HG03469 (cell line): ENCODE results near the gene PCF11.
A peak's percentile ranks its signal among the peaks of the same experiment; 100 is the strongest.
"Not testable (repeated sequence)": the region's sequence is repeated elsewhere in the genome, so short reads cannot be mapped to it uniquely, and the experiment has no call there.

ENCODE experiments used
- ATAC-seq: cut with Tn5 transposase; IDR thresholded peaks from one replicate; pipeline ENCODE4 v1.9.1; 2021; ENCODE audit warnings: mild to moderate bottlenecking, moderate library complexity, moderate number of reproducible peaks; ENCODE audit not compliant: unreplicated experiment

The PCF11 gene

GRCh38 chr11:83156996-83157593, at the start of gene PCF11:
PCF11 (plus strand) TSS chr11:83157131; CDS start chr11:83157440, 309 bp downstream.
- ATAC-seq = no peak

- no peak for ATAC-seq
Observed at GRCh38 chr11:83112886-83113285, 44.0 kb upstream of the PCF11 start.

DNA sequence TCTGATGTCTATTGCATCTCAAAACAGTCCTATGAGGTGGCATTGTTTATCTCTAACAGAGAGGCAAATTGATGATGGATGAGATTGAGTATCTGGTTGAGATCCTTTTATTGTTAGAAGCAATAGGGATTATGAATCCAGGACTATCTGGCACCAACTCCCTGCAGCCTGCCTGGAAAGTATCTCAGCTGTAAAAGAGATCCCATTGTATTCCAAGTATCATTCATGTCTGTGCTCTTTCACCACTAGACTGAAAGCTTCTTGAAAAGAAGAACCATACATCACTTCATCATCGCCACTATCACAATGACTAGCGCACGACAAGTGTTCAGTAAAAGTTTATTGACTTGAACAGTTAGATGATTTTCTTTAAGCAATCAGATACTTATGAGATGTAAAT, 41.9 kb upstream of the PCF11 start:
- no peak for ATAC-seq

DNA sequence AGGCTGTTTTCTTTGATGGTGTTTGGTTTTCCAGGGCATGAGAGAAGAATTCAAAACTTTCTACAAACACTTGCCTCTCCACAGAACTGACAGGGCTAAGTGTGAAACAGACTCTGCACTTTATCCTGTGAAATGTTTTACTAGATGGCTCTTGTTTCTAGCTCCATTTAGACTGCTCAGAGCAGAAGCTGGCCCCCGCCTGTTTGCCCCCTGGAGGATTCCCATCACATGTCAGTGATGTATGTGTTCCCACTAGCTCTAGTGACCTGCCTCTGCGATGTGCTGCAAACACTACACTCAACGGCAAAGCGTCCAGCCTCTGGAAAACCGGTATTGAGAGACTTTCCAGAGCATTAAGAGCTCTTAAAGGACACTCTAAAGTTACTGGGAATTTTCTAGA, 41.4 kb upstream of the PCF11 start:
- no peak for ATAC-seq

DNA sequence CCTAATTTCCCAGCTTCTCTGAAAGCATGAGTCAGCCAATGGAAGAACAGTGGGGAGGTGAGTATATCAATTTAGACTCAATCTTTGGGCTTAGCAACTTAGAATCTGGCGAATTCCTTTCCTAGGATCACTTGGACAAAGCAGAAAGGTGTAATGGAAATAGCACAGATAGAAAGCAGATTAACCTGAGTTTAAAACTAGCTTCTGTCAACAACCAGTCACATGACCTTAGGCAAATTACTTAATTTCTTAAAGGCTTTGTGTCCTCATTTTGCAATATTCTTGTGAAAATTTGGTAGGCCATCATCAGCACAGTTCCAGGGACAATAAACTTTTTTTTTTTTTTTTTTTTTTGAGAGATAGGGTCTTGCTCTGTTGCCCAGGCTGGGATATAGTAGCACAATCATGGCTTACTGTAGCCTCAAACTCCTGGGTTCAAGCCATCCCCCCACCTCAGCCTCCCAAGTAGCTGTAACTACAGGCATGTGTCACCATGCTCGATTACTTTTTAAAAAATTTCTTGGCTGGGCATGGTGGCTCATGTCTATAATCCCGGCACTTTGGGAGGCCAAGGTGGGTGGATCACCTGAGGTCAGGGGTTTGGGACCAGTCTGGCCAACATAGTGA, 40.8 kb upstream of the PCF11 start:
- no peak for ATAC-seq

- no peak for ATAC-seq
Observed at GRCh38 chr11:83118814-83119213, 38.1 kb upstream of the PCF11 start.

GRCh38 chr11:83119216-83119615, 37.7 kb upstream of the PCF11 start:
- ATAC-seq = no peak

DNA sequence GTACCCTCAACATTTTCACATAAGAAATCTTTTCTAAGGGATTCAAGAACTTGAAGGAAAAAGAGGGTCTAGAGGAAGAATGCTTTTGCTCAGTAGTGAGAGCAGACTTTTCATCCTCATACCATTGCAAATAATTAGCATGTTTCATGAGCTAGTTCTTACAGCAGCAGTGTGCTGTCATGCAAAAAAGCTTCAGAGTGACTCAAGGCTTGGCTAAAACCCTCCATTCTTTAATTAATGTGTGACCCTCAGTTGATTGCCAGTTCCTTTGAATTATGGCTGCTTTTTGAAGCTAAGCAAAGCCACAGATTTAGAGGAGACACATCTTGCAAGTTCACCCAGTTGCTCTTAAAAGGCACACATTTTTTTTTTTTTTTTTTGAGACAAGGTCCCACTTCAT, 36.6 kb upstream of the PCF11 start:
- ATAC-seq = no peak

- ATAC-seq = no peak
Observed at GRCh38 chr11:83122050-83122449, 34.9 kb upstream of the PCF11 start.

DNA sequence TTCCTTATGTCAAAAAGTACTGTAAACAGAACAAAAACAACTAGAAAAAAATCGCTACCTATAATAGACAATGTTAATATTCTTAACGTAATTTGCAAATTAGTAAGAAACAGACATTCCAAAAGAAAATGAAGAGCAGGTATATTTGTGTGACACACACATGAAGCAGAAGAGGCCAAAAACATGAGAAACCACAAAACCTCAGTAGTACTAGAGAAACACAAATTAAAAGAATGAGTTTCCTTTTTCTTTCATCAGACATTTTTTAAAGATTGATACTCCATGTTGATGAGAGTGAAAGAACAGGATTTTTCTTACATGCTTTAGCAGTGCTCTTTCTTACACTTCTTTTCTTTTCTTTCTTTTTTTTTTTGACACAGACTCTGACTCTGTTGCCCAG, 34.2 kb upstream of the PCF11 start:
- ATAC-seq = no peak

DNA sequence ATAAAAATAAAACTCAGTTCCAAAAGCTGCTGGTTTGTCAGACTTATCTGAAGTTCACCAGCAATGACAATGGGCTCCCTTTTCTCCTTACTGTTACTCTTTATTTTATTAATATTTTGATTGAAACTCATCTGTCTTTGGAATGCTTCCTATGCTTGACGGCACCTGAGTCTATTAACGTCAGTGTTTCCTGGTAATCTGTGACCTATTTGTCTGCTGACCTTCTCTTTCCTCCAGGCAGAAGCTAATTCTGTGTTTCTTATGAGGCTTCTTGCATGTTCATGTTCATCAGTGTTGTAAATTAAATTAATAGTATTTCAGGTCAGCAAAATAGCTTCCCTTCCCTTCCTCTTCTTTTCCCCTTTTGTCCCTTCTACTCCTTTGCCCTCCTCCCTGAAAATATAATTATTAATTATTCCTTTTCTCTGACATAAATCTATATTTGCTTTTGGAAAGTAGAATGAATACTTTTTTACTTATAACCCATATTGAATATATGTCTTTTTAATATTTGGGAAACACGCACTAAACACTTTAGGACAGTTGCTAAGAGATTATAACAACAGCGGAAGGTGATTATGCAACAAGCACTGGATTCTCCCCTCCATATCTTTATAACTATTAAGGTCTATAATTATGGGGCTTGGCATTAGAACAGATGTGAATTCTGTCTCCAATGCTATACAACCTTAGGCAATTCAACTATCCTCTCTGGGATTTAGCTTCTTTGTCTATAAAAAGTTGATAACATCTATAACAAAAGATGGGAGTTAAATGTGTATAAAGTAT, 32.1 kb upstream of the PCF11 start:
- no peak for ATAC-seq

- no peak for ATAC-seq
Observed at GRCh38 chr11:83125577-83125976, 31.4 kb upstream of the PCF11 start.

DNA sequence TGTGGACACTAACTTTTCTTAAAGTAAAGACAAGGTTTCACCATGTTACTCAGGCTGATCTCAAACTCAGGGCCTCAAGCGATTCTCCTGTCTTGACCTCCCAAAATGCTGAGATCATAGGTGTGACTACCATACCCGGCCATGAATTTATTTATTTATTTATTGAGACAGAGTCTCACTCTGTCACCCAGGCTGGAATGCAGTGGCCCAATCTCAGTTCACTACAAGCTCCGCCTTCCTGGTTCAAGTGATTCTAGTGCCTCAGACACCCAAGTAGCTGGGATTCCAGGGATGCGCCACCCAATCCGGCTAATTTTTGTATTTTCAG, 29.7 kb upstream of the PCF11 start:
- ATAC-seq = no peak

- no peak for ATAC-seq
Observed at GRCh38 chr11:83132191-83132590, 24.7 kb upstream of the PCF11 start.

GRCh38 chr11:83133266-83133665, 23.7 kb upstream of the PCF11 start:
- not testable (repeated sequence) for ATAC-seq

DNA sequence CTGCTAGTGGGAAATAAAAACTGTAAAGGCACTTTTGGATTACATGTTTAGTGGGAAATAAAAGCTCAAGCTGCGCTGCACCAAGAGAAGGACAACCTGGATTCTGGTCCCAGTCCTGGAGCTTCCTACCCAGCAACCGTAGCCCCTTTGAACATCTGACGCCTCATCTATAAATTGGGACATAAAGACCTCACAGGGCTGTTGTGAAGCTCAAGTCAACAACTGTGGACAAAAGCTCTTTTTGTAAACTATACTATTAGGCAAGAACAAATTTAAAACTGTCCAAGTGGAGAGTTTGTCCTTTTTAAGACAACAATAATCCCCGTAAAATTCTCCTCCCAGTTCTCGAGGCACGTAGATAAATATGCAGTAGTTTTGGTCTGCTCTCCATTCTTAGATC, 17.6 kb upstream of the PCF11 start:
- ATAC-seq = no peak

- ATAC-seq = peak; percentile 84
Observed at GRCh38 chr11:83140691-83141455, 16.1 kb upstream of the PCF11 start.

GRCh38 chr11:83147895-83148294, 9.0 kb upstream of the PCF11 start:
- no peak for ATAC-seq

- no peak for ATAC-seq
Observed at GRCh38 chr11:83150450-83150849, 6.5 kb upstream of the PCF11 start.

DNA sequence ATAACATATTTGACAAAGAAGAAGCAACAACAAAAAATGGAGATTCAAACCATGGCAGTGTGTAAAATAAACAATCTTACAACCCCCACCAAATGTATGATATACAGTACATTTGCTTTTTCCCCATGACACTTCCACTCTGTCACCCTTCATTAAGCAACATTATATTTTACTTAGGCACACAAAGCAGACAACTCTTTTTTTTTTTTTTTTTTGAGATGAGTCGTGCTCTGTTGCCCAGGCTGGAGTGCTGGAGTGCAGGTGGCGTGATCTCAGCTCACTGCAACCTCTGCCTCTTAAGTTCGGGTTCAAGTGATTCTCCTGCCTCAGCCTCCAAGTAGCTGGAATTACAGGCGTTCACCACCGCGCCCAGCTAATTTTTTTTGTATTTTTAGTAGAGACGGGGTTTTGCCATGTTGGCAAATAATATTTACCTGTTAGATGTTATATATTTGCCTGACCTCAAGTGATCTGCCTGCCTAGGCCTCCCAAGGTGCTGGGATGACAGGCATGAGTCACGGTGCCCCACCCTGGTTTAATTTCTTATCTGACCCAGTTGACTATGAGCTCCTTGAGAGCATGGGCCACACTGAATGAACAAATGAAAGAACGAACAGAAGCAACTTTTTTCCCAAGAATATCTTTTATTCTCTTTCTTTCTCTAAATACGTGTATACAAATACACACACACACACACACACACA, 5.5 kb upstream of the PCF11 start:
- no peak for ATAC-seq

GRCh38 chr11:83152264-83152663, 4.7 kb upstream of the PCF11 start:
- no peak for ATAC-seq
